ENCODE measurements around the gene BCAS3. TPM values are rescaled to one million over a fixed set of nuclear protein-coding genes. Genes with fewer than 3 reads are reported as not detected.

Gene BCAS3
- total RNA-seq, 2 donors from 2014 or later: 28.0 to 37.7 TPM

GRCh38 chr17:60914078-60914477 is 236.4 kb downstream of the BCAS3 start:
- H3K27me3 Mint-ChIP-seq (ENCODE audit: insufficient read depth): no peaks in the 10 kb centered on the region
- H3K4me1 Mint-ChIP-seq: no peaks in the 10 kb centered on the region
- no peak overlapping the region for H3K27ac Mint-ChIP-seq
- H3K4me3 ChIP-seq (ENCODE audit: low read length): no peak overlapping the region
- peaks cover 19% of the 10 kb centered on the region for H3K9me3 Mint-ChIP-seq
- H3K9ac ChIP-seq (ENCODE audit: extremely low read depth, low read length, poor library complexity, severe bottlenecking): no peak overlapping the region
- H3K27ac ChIP-seq (ENCODE audit: low read depth, low read length): no peak overlapping the region
- H3K27me3 ChIP-seq (ENCODE audit: control insufficient read depth, insufficient read depth, low read length, poor library complexity, severe bottlenecking): no peaks in the 10 kb centered on the region
- 89 to 100% methylated on average over 1 of the region's 1 CpG for WGBS, 2 experiments (ENCODE audit: insufficient coverage in 1 of 2, insufficient read length in 1 of 2)
- no peak for DNase-seq
- no peak overlapping the region for H3K4me3 Mint-ChIP-seq
- H3K36me3 ChIP-seq (ENCODE audit: control insufficient read depth, insufficient read depth, low read length): no peaks in the 10 kb centered on the region
- H3K36me3 Mint-ChIP-seq (ENCODE audit: low read depth): peaks cover 16% of the 10 kb centered on the region
- H3K9me3 ChIP-seq (ENCODE audit: control insufficient read depth, low read length): peaks cover 5% of the 10 kb centered on the region
- no peak for TF ChIP-seq CTCF (conservative IDR thresholded peaks at IDR 0.05)
- H3K4me1 ChIP-seq (ENCODE audit: control insufficient read depth, insufficient read depth, low read length): no peaks in the 10 kb centered on the region

GRCh38 chr17:60916043-60916442 is 238.4 kb downstream of the BCAS3 start:
- 91 to 100% methylated on average over 1 of the region's 1 CpG for WGBS, 2 experiments (ENCODE audit: insufficient coverage in 1 of 2, insufficient read length in 1 of 2)
- H3K27me3 Mint-ChIP-seq (ENCODE audit: insufficient read depth): no peaks in the 10 kb centered on the region

GRCh38 chr17:60920107-60920506 is 242.5 kb downstream of the BCAS3 start:
- no peak for TF ChIP-seq CTCF (conservative IDR thresholded peaks at IDR 0.05)
- no peak overlapping the region for H3K4me3 Mint-ChIP-seq

More at GRCh38 chr17:60916043-60916442, 238.4 kb downstream of the BCAS3 start:
- H3K9me3 ChIP-seq (ENCODE audit: control insufficient read depth, low read length): peaks cover 5% of the 10 kb centered on the region
- Mint-ChIP-seq H3K4me3 (no peak overlapping the region), H3K27ac (no peak overlapping the region), H3K4me1 (peaks cover 4% of the 10 kb centered on the region), H3K9me3 (peaks cover 19% of the 10 kb centered on the region), H3K36me3 (ENCODE audit: low read depth) (peaks cover 20% of the 10 kb centered on the region)
- H3K9ac ChIP-seq (ENCODE audit: extremely low read depth, low read length, poor library complexity, severe bottlenecking): no peak overlapping the region
- DNase-seq: no peak
- H3K27me3 ChIP-seq (ENCODE audit: control insufficient read depth, insufficient read depth, low read length, poor library complexity, severe bottlenecking): no peaks in the 10 kb centered on the region
- no peaks in the 10 kb centered on the region for H3K36me3 ChIP-seq (ENCODE audit: control insufficient read depth, insufficient read depth, low read length)
- no peak overlapping the region for H3K4me3 ChIP-seq (ENCODE audit: low read length)
- TF ChIP-seq CTCF (conservative IDR thresholded peaks at IDR 0.05): no peak
- H3K27ac ChIP-seq (ENCODE audit: low read depth, low read length): no peak overlapping the region
- H3K4me1 ChIP-seq (ENCODE audit: control insufficient read depth, insufficient read depth, low read length): no peaks in the 10 kb centered on the region

More at GRCh38 chr17:60920107-60920506, 242.5 kb downstream of the BCAS3 start:
- DNase-seq: no peak
- Mint-ChIP-seq H3K27me3 (ENCODE audit: insufficient read depth) (no peaks in the 10 kb centered on the region), H3K36me3 (ENCODE audit: low read depth) (peaks cover 19% of the 10 kb centered on the region), H3K27ac (no peak overlapping the region), H3K9me3 (peaks cover 18% of the 10 kb centered on the region), H3K4me1 (peaks cover 9% of the 10 kb centered on the region)
- Histone ChIP-seq H3K9ac (ENCODE audit: extremely low read depth, low read length, poor library complexity, severe bottlenecking) (no peak overlapping the region), H3K27ac (ENCODE audit: low read depth, low read length) (no peak overlapping the region), H3K9me3 (ENCODE audit: control insufficient read depth, low read length) (peaks cover 5% of the 10 kb centered on the region), H3K4me1 (ENCODE audit: control insufficient read depth, insufficient read depth, low read length) (no peaks in the 10 kb centered on the region), H3K36me3 (ENCODE audit: control insufficient read depth, insufficient read depth, low read length) (no peaks in the 10 kb centered on the region), H3K4me3 (ENCODE audit: low read length) (no peak overlapping the region), H3K27me3 (ENCODE audit: control insufficient read depth, insufficient read depth, low read length, poor library complexity, severe bottlenecking) (no peaks in the 10 kb centered on the region)
- 71 to 86% methylated on average over 1 to 2 of the region's 2 CpGs for WGBS, 2 experiments (ENCODE audit: insufficient coverage in 1 of 2, insufficient read length in 1 of 2)
